Suprapubic skin (tissue), 4 donors: ENCODE results near the gene FAM200C. TPM values are rescaled to one million over a fixed set of nuclear protein-coding genes. Genes with fewer than 3 reads are reported as not detected.

Experiments
- DNase-seq, 2 donors: peaks; one replicate each; pipeline ENCODE4 v3.0.0-alpha.2; 2019; ENCODE audit warnings: low spot score in 2 of 2
- H3K27ac ChIP-seq: fragments of 200-600 bp; sonication (generic); one replicate; pipeline ENCODE4 v1.5.1; 2019
- H3K27me3 ChIP-seq: fragments of 200-600 bp; sonication (generic); one replicate; pipeline ENCODE4 v1.5.1; 2019
- H3K36me3 ChIP-seq: fragments of 200-600 bp; sonication (generic); one replicate; pipeline ENCODE4 v1.5.1; 2019
- H3K4me1 ChIP-seq: fragments of 200-600 bp; sonication (generic); one replicate; pipeline ENCODE4 v1.5.1; 2019
- H3K4me3 ChIP-seq: fragments of 200-600 bp; sonication (generic); one replicate; pipeline ENCODE4 v1.5.1; 2019; ENCODE audit warnings: mild to moderate bottlenecking
- H3K9me3 ChIP-seq: fragments of 200-600 bp; sonication (generic); one replicate; pipeline ENCODE4 v1.5.1; 2019
- CTCF ChIP-seq, 2 donors: fragments of 200-600 bp in 1 of 2; fragments of 450-650 bp in 1 of 2; sonication (generic) in 1 of 2; IDR thresholded peaks; one replicate each; pipeline ENCODE4 v1.5.1; 2016 to 2019; ENCODE audit warnings: antibody characterized with exemption in 2 of 2, mild to moderate bottlenecking in 1 of 2, moderate library complexity in 1 of 2
- EP300 ChIP-seq: sonication (generic); formaldehyde crosslinking; IDR thresholded peaks from one replicate; pipeline ENCODE4 v1.6.1; 2017; ENCODE audit warnings: antibody characterized with exemption
- POLR2A ChIP-seq, 2 donors: fragments of 450-650 bp; IDR thresholded peaks; one replicate each; pipeline ENCODE4 v1.6.1; 2017; ENCODE audit warnings: antibody characterized with exemption in 2 of 2, mild to moderate bottlenecking in 2 of 2, moderate library complexity in 2 of 2
- POLR2AphosphoS5 ChIP-seq, 3 donors: sonication (generic); formaldehyde crosslinking; IDR thresholded peaks; one replicate each; pipeline ENCODE4 v1.6.1; 2017; ENCODE audit warnings: antibody characterized with exemption in 3 of 3
- WGBS: methylation state at CpG from one replicate; pipeline ENCODE4 v1.1.5; 2018; 5-methylcytosine and 5-hydroxymethylcytosine counted together
- total RNA-seq, 4 donors: library from RNA; depleted of rRNA; stranded (reverse); fragments of >200 nt; gene quantifications; one replicate each; pipeline ENCODE4 v1.1.0, GENCODE V29; 2016

The FAM200C gene
- total RNA-seq, 4 donors from 2014 or later, result 0.57 to 3.9 (median 1.2) TPM

- TF ChIP-seq POLR2AphosphoS5 (IDR thresholded peaks at IDR 0.05) (no peak), POLR2A (IDR thresholded peaks at IDR 0.05) (no peak), EP300 (no peak), CTCF (IDR thresholded peaks at IDR 0.05) (no peak)
These were observed 4.7 kb downstream of the FAM200C start for GRCh38 chr5:160395111-160395510.

GRCh38 chr5:160390787-160391696 lies 8.8 kb downstream of the FAM200C start:
- Histone ChIP-seq H3K36me3 (no peaks in the 10 kb centered on the region), H3K4me3 (no peak overlapping the region), H3K27me3 (no peaks in the 10 kb centered on the region), H3K9me3 (peaks cover 6% of the 10 kb centered on the region), H3K27ac (no peak overlapping the region), H3K4me1 (no peaks in the 10 kb centered on the region)
- TF ChIP-seq EP300 (no peak), POLR2AphosphoS5 (IDR thresholded peaks at IDR 0.05) (no peak), CTCF (IDR thresholded peaks at IDR 0.05) (peak; percentile 1 to 34), POLR2A (IDR thresholded peaks at IDR 0.05) (no peak)
- WGBS, result 72% methylated on average over 8 of the region's 8 CpGs
- no peak for DNase-seq

More at GRCh38 chr5:160395111-160395510, 4.7 kb downstream of the FAM200C start:
- WGBS, result 83% methylated on average over 7 of the region's 7 CpGs
- peaks cover 13% of the 10 kb centered on the region for H3K4me1 ChIP-seq
- no peaks in the 10 kb centered on the region for H3K36me3 ChIP-seq
- H3K4me3 ChIP-seq, result no peak overlapping the region
- no peaks in the 10 kb centered on the region for H3K27me3 ChIP-seq
- H3K9me3 ChIP-seq, result no peaks in the 10 kb centered on the region
- no peak for DNase-seq
- no peak overlapping the region for H3K27ac ChIP-seq

GRCh38 chr5:160387445-160387844 lies 12.4 kb downstream of the FAM200C start:
- no peak for DNase-seq
- no peaks in the 10 kb centered on the region for H3K36me3 ChIP-seq
- TF ChIP-seq POLR2A (IDR thresholded peaks at IDR 0.05) (no peak), POLR2AphosphoS5 (IDR thresholded peaks at IDR 0.05) (no peak), CTCF (IDR thresholded peaks at IDR 0.05) (no peak), EP300 (no peak)
- WGBS, result 100% methylated on average over 1 of the region's 1 CpG
- no peak overlapping the region for H3K27ac ChIP-seq
- no peaks in the 10 kb centered on the region for H3K27me3 ChIP-seq
- no peaks in the 10 kb centered on the region for H3K4me1 ChIP-seq
- peaks cover 6% of the 10 kb centered on the region for H3K9me3 ChIP-seq
- no peak overlapping the region for H3K4me3 ChIP-seq

GRCh38 chr5:160385496-160385895 lies 14.4 kb downstream of the FAM200C start:
- no peak overlapping the region for H3K27ac ChIP-seq
- TF ChIP-seq CTCF (IDR thresholded peaks at IDR 0.05), result no peak
- no peak for TF ChIP-seq POLR2A (IDR thresholded peaks at IDR 0.05)
- TF ChIP-seq EP300, result no peak
- TF ChIP-seq POLR2AphosphoS5 (IDR thresholded peaks at IDR 0.05), result no peak
- no peak overlapping the region for H3K4me3 ChIP-seq
- H3K36me3 ChIP-seq, result no peaks in the 10 kb centered on the region
- no peaks in the 10 kb centered on the region for H3K27me3 ChIP-seq
- H3K4me1 ChIP-seq, result no peaks in the 10 kb centered on the region
- no peak for DNase-seq
- peaks cover 6% of the 10 kb centered on the region for H3K9me3 ChIP-seq

GRCh38 chr5:160384681-160385080 lies 15.2 kb downstream of the FAM200C start:
- H3K4me3 ChIP-seq, result no peak overlapping the region
- no peak for TF ChIP-seq CTCF (IDR thresholded peaks at IDR 0.05)
- TF ChIP-seq EP300, result no peak
- no peak for TF ChIP-seq POLR2A (IDR thresholded peaks at IDR 0.05)
- TF ChIP-seq POLR2AphosphoS5 (IDR thresholded peaks at IDR 0.05), result no peak
- H3K27ac ChIP-seq, result no peak overlapping the region
- H3K27me3 ChIP-seq, result no peaks in the 10 kb centered on the region
- H3K4me1 ChIP-seq, result peaks cover 2% of the 10 kb centered on the region
- no peak for DNase-seq
- H3K9me3 ChIP-seq, result peaks cover 6% of the 10 kb centered on the region
- whole genome bisulfite sequencing, result 78% methylated on average over 1 of the region's 1 CpG
- H3K36me3 ChIP-seq, result no peaks in the 10 kb centered on the region
